ENCODE measurements around the gene ARHGAP10.

GRCh38 chr4:147981305-147981704, 249.4 kb downstream of the ARHGAP10 start:
- no peak for TF ChIP-seq CTCF (IDR thresholded peaks at IDR 0.05; ENCODE audit: insufficient read depth, low read depth, low read length)
- TF ChIP-seq EZH2 (IDR thresholded peaks at IDR 0.05; ENCODE audit: insufficient read depth, low read length) = no peak

All from astrocyte (in vitro differentiated cells and primary cell).